ENCODE measurements around the gene SNAPC1.

SNAPC1 gene

DNA sequence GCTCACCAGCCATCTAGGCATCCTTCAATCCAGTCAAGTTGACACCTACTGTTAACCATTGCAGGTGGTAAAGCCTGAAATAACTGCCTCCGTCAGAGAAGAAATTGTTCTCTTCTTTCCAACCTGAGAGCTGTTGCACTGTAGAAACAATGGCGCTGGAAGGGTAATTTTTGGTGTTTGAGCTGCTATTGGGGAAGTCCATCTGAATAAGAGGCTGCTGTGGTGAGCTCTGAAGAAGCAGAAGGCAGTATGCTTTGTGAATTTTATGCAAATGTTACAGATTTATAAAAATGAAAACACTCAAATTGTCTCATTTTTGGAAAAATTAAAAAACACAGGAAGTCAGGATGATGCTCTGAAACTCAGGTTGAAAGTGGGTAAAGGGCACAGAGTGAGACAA, 60.2 kb downstream of the SNAPC1 start:
- Histone ChIP-seq H3K27me3 (ENCODE audit: insufficient read depth, low read length) (no peaks in the 10 kb centered on the region; the same call in 1 of the 2 replicates), H3K9ac (ENCODE audit: low read length) (no peak overlapping the region), H3F3A (ENCODE audit: insufficient read depth, low read length) (no peaks in the 10 kb centered on the region), H3K79me2 (ENCODE audit: insufficient read depth, low read length) (no peaks in the 10 kb centered on the region), H3K9me3 (ENCODE audit: low read length) (no peaks in the 10 kb centered on the region), H4K20me1 (ENCODE audit: insufficient read depth, low read length) (no peaks in the 10 kb centered on the region), H3K4me1 (ENCODE audit: insufficient read depth, low read length, severe bottlenecking) (no peaks in the 10 kb centered on the region), H3K9me2 (ENCODE audit: low read depth, low read length) (no peaks in the 10 kb centered on the region), H3K4me3 (ENCODE audit: low read depth, low read length, poor library complexity, severe bottlenecking) (no peak overlapping the region), H3K36me3 (ENCODE audit: insufficient read depth, low read length) (no peaks in the 10 kb centered on the region), H3K27ac (ENCODE audit: low read depth, low read length, poor library complexity, severe bottlenecking) (no peak overlapping the region), H2AFZ (ENCODE audit: low read length) (no peak overlapping the region), H3K4me2 (ENCODE audit: low read length) (no peak overlapping the region)
- TF ChIP-seq EZH2 (IDR thresholded peaks at IDR 0.05; ENCODE audit: borderline replicate concordance, low read length) = no peak
- no peak for TF ChIP-seq CTCF (IDR thresholded peaks at IDR 0.05; ENCODE audit: low read length)

DNA sequence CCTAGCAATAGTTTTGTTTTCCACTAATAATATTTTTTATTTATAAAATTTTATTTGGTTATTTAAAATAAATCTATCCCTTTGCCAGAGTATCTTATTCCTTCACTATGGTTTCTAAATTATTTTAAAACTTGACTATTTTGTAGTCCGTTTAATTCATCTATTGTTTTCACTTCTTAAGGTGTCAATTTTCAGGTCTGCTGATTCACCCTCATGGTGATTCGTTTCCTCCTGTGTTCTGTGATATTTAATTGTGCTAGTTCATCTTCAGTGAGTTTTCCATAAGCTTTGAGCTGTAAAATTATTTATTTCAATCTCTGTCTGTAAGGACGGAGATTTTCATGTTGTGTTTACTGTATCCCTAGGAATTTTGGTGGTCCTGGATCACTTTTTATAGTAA, 70.6 kb downstream of the SNAPC1 start:
- Histone ChIP-seq H3K4me1 (ENCODE audit: insufficient read depth, low read length, severe bottlenecking) (peaks cover 14% of the 10 kb centered on the region), H3K4me2 (ENCODE audit: low read length) (no peak overlapping the region), H3K36me3 (ENCODE audit: insufficient read depth, low read length) (no peaks in the 10 kb centered on the region), H4K20me1 (ENCODE audit: insufficient read depth, low read length) (no peaks in the 10 kb centered on the region), H3K9me3 (ENCODE audit: low read length) (no peaks in the 10 kb centered on the region), H3K79me2 (ENCODE audit: insufficient read depth, low read length) (no peaks in the 10 kb centered on the region), H3K9ac (ENCODE audit: low read length) (no peak overlapping the region), H3K27me3 (ENCODE audit: insufficient read depth, low read length) (no peaks in the 10 kb centered on the region), H3K9me2 (ENCODE audit: low read depth, low read length) (no peaks in the 10 kb centered on the region), H3K27ac (ENCODE audit: low read depth, low read length, poor library complexity, severe bottlenecking) (no peak overlapping the region), H3F3A (ENCODE audit: insufficient read depth, low read length) (no peaks in the 10 kb centered on the region), H3K4me3 (ENCODE audit: low read depth, low read length, poor library complexity, severe bottlenecking) (no peak overlapping the region), H2AFZ (ENCODE audit: low read length) (no peak overlapping the region)
- TF ChIP-seq EZH2 (IDR thresholded peaks at IDR 0.05; ENCODE audit: borderline replicate concordance, low read length) (no peak), CTCF (IDR thresholded peaks at IDR 0.05; ENCODE audit: low read length) (no peak)

DNA sequence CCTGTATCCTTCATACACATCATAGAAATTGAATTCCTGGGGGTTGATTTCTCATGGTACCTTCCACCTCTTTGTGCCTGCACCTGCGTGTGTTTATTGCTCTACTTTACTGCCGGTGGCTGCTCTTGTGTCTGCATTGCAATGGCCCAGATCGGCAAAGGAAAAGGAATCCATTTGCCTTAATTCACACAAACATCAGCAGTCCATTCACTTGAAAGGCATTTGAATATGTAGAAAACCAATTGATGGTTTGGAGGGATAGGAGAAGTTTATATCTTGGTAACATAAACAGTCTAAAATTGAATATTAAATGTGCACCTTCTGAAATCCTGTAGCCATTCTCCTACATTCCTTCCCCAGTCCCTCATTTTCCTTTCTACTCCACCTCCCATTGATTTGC, 74.0 kb downstream of the SNAPC1 start:
- TF ChIP-seq EZH2 (IDR thresholded peaks at IDR 0.05; ENCODE audit: borderline replicate concordance, low read length) = no peak
- no peak for TF ChIP-seq CTCF (IDR thresholded peaks at IDR 0.05; ENCODE audit: low read length)
- no peak overlapping the region for H3K4me2 ChIP-seq (ENCODE audit: low read length)
- peaks cover 14% of the 10 kb centered on the region for H3K4me1 ChIP-seq (ENCODE audit: insufficient read depth, low read length, severe bottlenecking)
- H3K9me2 ChIP-seq (ENCODE audit: low read depth, low read length) = no peaks in the 10 kb centered on the region
- no peaks in the 10 kb centered on the region for H4K20me1 ChIP-seq (ENCODE audit: insufficient read depth, low read length)
- no peaks in the 10 kb centered on the region for H3K79me2 ChIP-seq (ENCODE audit: insufficient read depth, low read length)
- no peaks in the 10 kb centered on the region for H3K36me3 ChIP-seq (ENCODE audit: insufficient read depth, low read length)
- H3K4me3 ChIP-seq (ENCODE audit: low read depth, low read length, poor library complexity, severe bottlenecking) = no peak overlapping the region
- H3K9ac ChIP-seq (ENCODE audit: low read length) = no peak overlapping the region
- H3F3A ChIP-seq (ENCODE audit: insufficient read depth, low read length) = no peaks in the 10 kb centered on the region
- H2AFZ ChIP-seq (ENCODE audit: low read length) = no peak overlapping the region
- no peak overlapping the region for H3K27ac ChIP-seq (ENCODE audit: low read depth, low read length, poor library complexity, severe bottlenecking)
- no peaks in the 10 kb centered on the region for H3K27me3 ChIP-seq (ENCODE audit: insufficient read depth, low read length)
- H3K9me3 ChIP-seq (ENCODE audit: low read length) = no peaks in the 10 kb centered on the region

All from OCI-LY1 (cell line).